COLO829 (cell line): ENCODE results near the gene DOK4.

Experiments
- DNase-seq: peaks from one replicate; pipeline ENCODE4 v3.0.0; 2012; ENCODE audit warnings: low spot score

Gene DOK4

GRCh38 chr16:57518922-57519321 lies 32.6 kb upstream of the DOK4 start:
- no peak for DNase-seq

GRCh38 chr16:57518520-57518919 lies 32.2 kb upstream of the DOK4 start:
- no peak for DNase-seq

GRCh38 chr16:57517397-57518367 lies 31.4 kb upstream of the DOK4 start:
- no peak for DNase-seq

DNA sequence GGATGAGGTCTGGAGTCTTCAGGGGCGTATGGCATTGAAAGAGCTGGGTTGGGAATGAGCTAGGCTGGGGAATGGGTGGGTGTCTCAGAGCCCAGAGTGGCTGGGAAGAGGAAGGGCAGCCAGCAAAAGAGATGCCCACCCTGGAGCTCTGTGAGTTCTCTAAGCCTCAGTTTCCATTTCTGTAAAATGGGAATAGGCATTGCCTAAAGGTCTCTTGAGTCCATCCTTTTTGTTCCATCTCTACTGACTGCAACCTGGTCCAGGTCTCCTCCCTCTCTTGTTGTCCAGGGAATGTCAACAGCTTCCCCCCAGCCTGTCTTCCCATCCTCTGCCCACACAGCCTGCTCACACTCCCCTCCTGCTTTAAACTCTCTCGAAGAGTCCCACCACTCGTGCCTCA lies 30.5 kb upstream of the DOK4 start:
- DNase-seq, result no peak

- no peak for DNase-seq
Measured at GRCh38 chr16:57516176-57516725, 30.0 kb upstream of the DOK4 start.

DNA sequence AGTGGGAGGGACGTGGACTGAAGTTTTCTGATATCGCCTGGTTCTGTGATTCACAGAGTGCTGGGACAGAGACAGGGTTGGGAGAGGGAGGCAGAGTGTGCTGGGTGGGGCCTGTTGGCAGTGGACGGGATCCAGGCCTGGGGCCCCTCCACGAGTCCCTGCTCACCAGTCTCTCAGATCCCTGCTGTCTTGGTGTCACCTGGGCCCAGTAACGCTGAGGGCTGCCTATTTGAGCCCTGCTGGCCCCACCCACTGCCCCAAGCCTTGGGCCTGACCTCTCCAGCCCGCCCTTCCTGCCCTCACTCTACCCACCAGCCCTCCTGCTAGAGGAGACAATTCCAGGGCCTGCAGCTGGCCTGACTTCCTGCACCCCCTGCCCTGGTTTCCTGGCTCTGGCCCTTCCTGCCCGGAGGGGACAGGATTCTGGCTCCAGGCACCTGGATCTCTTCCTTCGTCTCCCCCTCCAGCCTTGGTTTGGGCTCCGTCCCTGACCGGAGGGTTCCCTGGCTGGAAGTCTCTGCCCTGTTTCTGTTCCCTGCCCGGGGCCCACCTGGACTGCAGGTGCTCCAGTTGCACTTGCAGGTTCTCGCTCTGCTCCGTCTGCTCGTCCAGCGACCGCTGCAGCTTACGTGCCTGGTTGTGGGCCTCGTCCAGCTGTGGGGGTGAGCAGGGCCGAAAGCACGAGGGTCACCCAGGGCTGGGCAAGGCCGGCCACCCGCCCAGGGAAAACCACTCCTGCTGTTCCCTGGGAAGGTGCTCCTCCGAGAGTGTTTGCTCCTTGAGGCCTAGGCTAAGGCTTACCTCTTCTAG lies 28.7 kb upstream of the DOK4 start:
- DNase-seq, result no peak

DNA sequence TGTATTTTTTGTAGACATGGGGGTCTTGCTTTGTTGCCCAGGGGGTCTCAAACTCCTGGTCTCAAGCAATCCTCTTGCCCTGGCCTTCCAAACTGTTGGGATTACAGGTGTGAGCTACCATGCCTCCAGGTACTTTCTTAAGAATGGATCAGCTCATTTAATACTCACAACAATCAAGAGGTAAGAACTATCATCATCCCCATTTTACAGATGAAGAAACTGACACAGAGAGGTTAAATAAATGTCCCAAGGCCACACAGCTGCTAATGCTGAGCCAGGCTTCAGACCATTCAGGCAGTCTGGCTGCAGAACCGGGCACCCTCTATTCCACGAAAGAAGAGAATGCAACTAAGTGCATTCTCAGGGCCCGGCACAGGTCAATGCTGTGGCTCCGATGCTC lies 28.1 kb upstream of the DOK4 start:
- no peak for DNase-seq

DNA sequence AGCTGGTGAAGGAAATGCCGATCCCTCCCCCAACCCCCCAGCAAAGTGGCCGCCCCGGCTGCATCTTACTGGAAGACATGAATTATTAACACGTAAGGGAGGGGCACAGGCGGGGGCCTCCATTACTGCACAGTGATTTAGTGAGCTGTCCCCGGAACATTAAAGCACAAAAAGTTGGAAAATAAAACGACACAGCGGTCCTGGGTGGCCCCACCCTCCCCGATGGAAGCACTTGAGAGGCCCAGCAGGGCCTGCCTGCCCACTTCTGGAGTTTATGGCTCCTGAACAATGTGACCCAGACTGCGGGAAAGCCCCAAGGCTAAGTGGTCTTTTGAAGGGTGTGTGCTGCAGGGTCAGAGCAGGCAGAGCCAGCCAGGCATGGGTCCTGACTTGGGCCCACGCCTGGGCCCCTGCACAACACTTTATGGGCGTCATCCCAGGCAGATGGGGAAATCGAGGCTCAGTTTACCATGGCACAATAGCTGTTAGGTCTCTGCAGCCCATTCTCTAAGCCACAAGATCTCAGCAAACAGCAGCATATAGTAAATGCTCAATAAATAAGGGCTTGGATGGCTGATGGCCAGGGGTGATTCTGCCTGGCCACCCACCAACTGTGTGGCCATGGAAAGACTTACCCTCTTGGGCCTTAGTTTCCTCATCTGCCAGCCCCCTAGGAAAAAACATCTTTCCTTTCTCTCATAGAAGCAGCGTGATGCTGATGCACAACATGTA lies 27.2 kb upstream of the DOK4 start:
- no peak for DNase-seq

DNA sequence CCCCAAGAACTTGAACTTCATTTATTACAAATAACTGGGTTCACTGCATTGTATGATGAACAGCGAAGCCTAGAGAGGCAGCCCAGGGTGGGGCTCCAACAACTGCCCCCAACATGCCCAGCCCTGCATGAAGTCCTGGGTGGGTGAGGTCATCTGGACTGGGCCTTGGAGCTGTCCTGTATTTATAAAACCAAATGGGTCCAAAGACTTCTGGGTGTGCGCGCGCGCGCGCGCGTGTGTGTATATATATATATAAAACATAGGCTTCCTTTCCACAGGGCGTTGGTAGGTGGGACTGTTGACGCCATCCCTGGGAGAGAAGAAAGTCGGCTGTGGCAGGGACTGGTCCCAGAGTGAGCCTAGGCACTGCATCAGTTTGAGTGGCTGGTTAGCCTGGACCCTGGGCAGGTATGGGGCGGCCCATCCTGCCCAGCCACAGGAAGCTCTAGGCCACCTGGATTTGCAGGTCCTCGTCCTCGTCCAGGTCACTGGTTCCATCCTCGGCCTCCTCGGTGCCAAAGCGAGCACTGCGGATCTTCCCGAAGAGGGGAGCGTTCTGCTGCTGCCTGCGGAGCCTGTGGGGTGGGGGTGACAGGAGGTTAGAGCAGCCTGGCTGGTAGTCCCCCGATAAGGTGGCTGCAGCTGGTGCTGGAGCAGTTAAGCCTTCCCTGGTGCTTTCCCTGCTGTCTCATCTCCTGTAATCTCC lies 26.2 kb upstream of the DOK4 start:
- DNase-seq, result no peak

DNA sequence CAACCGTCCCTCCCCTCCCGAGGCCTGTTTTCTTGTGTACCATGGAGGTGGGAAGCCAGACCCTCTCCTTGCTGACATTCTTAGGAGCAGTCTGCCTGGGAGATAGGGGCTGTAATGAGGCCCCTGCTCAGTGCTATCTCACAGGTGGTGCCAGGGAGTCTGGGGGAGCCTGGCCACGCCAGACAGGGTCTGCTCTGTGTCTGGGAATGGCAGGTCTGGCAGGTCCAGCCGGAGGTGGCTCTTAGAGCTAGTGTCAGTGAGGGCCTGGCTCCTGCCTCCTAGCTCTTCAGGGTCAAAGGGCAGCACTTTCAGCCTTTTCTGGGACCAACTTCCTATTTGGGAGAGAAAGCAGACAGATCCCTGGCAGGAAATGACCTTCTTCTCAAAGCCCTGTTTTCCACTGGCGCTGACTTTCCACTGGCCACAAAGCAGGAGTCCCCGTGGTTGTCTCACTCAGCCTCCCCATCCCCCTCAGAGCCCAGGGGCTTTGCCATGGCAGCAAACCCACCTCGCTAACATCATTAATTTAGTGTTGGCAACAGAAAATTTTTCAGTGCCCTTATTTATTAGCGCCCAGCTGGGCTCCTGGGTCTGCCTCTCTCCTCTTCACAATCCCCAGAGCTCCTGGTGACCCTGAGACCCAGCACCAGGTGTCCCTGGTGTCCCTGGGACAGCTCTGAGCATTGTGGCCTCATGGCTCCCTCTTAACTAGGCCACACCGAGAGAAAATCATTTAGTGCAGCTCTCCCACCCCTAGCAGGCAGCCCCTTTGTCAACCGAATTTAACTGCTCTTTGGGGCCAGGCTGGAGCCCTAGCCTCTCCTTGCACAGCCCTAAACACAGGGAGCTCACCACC lies 24.0 kb upstream of the DOK4 start:
- DNase-seq, result no peak

GRCh38 chr16:57509231-57509923 lies 23.1 kb upstream of the DOK4 start:
- no peak for DNase-seq

- DNase-seq, result no peak
Measured at GRCh38 chr16:57508035-57508425, 21.7 kb upstream of the DOK4 start.

GRCh38 chr16:57507136-57508034 lies 21.1 kb upstream of the DOK4 start:
- no peak for DNase-seq

DNA sequence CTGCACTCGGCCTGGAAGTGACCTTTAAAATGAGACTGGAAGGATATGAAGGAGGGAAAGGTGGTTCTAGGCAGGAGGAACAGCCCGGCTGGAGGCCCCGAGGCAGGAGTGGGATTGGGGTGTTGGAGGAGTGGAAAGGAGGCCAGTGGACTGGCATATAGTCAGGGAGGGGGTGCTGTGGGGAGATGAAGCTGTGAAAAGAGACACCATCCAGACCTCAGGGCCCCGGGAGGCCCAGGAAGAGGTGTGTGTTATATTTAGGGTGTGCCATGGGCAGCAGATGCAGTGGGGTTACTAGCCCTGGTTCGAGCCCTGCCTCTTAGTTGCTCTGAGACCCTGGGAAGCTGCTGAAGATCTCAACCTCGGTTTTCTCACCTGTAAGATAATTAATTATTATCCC lies 18.9 kb upstream of the DOK4 start:
- DNase-seq, result no peak

- DNase-seq, result no peak
Measured at GRCh38 chr16:57504491-57504890, 18.2 kb upstream of the DOK4 start.

GRCh38 chr16:57504001-57504400 lies 17.7 kb upstream of the DOK4 start:
- no peak for DNase-seq

DNA sequence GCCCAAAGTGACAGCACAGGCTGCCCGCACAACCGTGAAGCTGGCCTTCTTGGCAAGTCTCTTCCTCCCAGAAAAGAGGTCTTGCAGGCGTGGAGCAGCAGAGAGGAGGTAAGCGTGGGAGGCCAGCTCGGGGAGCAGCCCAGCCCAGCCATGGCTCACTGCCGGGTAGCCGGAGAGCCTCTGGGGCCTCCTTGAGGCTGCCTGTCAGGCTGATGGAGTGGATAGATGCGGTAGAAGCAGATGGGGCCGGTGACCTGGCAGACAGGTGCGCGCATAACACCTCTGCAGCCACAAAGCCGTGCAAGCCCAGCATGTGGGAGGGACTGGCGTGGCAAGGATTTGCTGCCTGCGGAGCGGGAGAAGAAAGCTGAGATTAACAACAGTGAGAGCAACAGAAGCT lies 17.1 kb upstream of the DOK4 start:
- no peak for DNase-seq

DNA sequence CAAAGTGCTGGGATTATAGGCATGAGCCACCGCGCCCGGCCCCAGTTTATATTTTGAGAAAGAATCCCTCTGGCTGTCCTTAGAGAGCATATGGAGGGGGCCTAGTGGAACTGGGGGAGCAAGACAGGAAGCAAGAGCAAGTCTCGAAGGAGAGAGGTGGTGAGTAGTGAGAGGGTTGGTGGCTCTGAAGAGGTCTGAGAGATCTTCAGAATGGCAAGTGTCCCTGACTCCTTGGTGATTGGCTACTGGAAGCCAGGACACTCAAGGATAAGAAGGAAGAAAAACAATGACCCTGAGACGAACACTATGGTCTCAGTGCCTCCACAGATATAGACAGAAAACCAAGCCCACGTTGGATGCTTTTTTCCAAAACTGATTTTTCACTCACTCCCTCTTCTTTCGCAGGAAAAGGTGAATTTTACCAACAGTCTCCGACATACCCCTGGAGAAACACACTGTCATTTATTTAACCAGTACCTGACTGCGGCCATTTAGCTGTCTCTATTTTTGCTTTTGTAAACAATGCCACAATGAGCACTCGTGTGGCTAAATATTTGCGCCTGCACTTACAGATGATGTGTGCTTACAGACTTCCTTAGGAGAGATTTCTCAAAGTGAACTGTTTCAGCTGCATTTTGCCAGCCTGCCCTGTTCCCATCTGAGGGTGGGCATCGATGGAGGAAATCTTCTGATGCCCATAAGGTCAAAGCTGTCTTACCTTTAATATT lies 15.9 kb upstream of the DOK4 start:
- no peak for DNase-seq
